Loucy (cell line): ENCODE measurements around the gene PSME2.

ENCODE experiments used
- H2AFZ ChIP-seq: fragments of 200-600 bp; sonication (generic); 2 replicates; pipeline ENCODE4 v1.6.0; 2016; ENCODE audit warnings: antibody characterized with exemption, mild to moderate bottlenecking, low read length, moderate library complexity
- H3F3A ChIP-seq: fragments of 200-600 bp; 2 replicates; pipeline ENCODE4 v1.6.0; 2016; ENCODE audit warnings: antibody characterized with exemption, low read depth, mild to moderate bottlenecking
- H3K27me3 ChIP-seq: fragments of 200-600 bp; sonication (generic); 2 replicates; pipeline ENCODE4 v1.6.1; 2014; ENCODE audit warnings: low read length, mild to moderate bottlenecking; ENCODE audit not compliant: insufficient read depth, poor library complexity, severe bottlenecking
- H3K36me3 ChIP-seq: fragments of 200-600 bp; sonication (generic); 2 replicates; pipeline ENCODE4 v1.6.1; 2016; ENCODE audit warnings: low read length; ENCODE audit not compliant: insufficient read depth
- H3K4me1 ChIP-seq: fragments of 200-600 bp; sonication (generic); 2 replicates; pipeline ENCODE4 v1.5.1; 2014; ENCODE audit warnings: low read length, mild to moderate bottlenecking; ENCODE audit not compliant: insufficient read depth, poor library complexity, severe bottlenecking
- H3K4me2 ChIP-seq: fragments of 200-600 bp; sonication (generic); 2 replicates; pipeline ENCODE4 v1.6.0; 2014; ENCODE audit warnings: antibody characterized with exemption, low read length, low read depth, mild to moderate bottlenecking; ENCODE audit not compliant: poor library complexity, severe bottlenecking
- H3K4me3 ChIP-seq: fragments of 200-600 bp; sonication (generic); 2 replicates; pipeline ENCODE4 v1.5.1; 2014; ENCODE audit warnings: low read length, mild to moderate bottlenecking, mixed read lengths; ENCODE audit not compliant: poor library complexity, severe bottlenecking
- H3K79me2 ChIP-seq: fragments of 200-600 bp; sonication (generic); 2 replicates; pipeline ENCODE4 v1.6.1; 2014; ENCODE audit warnings: low read length; ENCODE audit not compliant: insufficient read depth
- H3K9ac ChIP-seq: fragments of 200-600 bp; sonication (generic); 2 replicates; pipeline ENCODE4 v1.6.0; 2014; ENCODE audit warnings: mild to moderate bottlenecking, low read depth, low read length, moderate library complexity; ENCODE audit not compliant: poor library complexity, severe bottlenecking
- H3K9me2 ChIP-seq: fragments of 200-600 bp; sonication (generic); replicated peaks from 2 replicates; pipeline ENCODE4 v1.6.1; 2016; ENCODE audit warnings: low read depth, low read length, mixed read lengths
- H3K9me3 ChIP-seq: fragments of 200-600 bp; sonication (generic); 2 replicates; pipeline ENCODE4 v1.6.1; 2014; ENCODE audit warnings: mild to moderate bottlenecking, antibody characterized with exemption, low read length, low read depth; ENCODE audit not compliant: insufficient read depth
- H4K20me1 ChIP-seq: fragments of 200-600 bp; sonication (generic); 2 replicates; pipeline ENCODE4 v1.6.0; 2014; ENCODE audit warnings: antibody characterized with exemption, low read length, mild to moderate bottlenecking; ENCODE audit not compliant: insufficient read depth, poor library complexity, severe bottlenecking
- EZH2phosphoT487 ChIP-seq: fragments of 200-600 bp; IDR thresholded peaks from 2 replicates; pipeline ENCODE4 v1.6.1; 2018; ENCODE audit warnings: antibody characterized with exemption, mild to moderate bottlenecking, moderate library complexity, borderline replicate concordance
- TF ChIP-seq, protein P1 (sequence below): fragments of 200-600 bp; sonication (generic); conservative IDR thresholded peaks from 2 replicates; pipeline ENCODE4 v1.5.1; 2014; ENCODE audit warnings: mild to moderate bottlenecking, antibody characterized with exemption, low read length

PSME2 gene

GRCh38 chr14:24139272-24139934 lies 7.0 kb downstream of the PSME2 start:
- H3K4me1 ChIP-seq, result peaks cover 44% of the 10 kb centered on the region
- H3K9me2 ChIP-seq, result no peaks in the 10 kb centered on the region
- H3F3A ChIP-seq, result no peaks in the 10 kb centered on the region
- H3K4me3 ChIP-seq, result peak overlapping the region; percentile 97
- no peaks in the 10 kb centered on the region for H3K9me3 ChIP-seq
- peaks cover 19% of the 10 kb centered on the region for H3K36me3 ChIP-seq
- H2AFZ ChIP-seq, result no peak overlapping the region
- H3K27me3 ChIP-seq, result no peaks in the 10 kb centered on the region
- H3K79me2 ChIP-seq, result peaks cover 66% of the 10 kb centered on the region
- peak overlapping the region; percentile 85 for H3K9ac ChIP-seq
- H3K4me2 ChIP-seq, result peak overlapping the region; percentile 81
- H4K20me1 ChIP-seq, result peaks cover 28% of the 10 kb centered on the region
- TF ChIP-seq, protein P1, sequence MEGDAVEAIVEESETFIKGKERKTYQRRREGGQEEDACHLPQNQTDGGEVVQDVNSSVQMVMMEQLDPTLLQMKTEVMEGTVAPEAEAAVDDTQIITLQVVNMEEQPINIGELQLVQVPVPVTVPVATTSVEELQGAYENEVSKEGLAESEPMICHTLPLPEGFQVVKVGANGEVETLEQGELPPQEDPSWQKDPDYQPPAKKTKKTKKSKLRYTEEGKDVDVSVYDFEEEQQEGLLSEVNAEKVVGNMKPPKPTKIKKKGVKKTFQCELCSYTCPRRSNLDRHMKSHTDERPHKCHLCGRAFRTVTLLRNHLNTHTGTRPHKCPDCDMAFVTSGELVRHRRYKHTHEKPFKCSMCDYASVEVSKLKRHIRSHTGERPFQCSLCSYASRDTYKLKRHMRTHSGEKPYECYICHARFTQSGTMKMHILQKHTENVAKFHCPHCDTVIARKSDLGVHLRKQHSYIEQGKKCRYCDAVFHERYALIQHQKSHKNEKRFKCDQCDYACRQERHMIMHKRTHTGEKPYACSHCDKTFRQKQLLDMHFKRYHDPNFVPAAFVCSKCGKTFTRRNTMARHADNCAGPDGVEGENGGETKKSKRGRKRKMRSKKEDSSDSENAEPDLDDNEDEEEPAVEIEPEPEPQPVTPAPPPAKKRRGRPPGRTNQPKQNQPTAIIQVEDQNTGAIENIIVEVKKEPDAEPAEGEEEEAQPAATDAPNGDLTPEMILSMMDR, result peak; percentile 26
- TF ChIP-seq EZH2phosphoT487, result no peak

GRCh38 chr14:24138396-24139271 lies 7.8 kb downstream of the PSME2 start:
- H3K9ac ChIP-seq, result peak overlapping the region; percentile 85

DNA sequence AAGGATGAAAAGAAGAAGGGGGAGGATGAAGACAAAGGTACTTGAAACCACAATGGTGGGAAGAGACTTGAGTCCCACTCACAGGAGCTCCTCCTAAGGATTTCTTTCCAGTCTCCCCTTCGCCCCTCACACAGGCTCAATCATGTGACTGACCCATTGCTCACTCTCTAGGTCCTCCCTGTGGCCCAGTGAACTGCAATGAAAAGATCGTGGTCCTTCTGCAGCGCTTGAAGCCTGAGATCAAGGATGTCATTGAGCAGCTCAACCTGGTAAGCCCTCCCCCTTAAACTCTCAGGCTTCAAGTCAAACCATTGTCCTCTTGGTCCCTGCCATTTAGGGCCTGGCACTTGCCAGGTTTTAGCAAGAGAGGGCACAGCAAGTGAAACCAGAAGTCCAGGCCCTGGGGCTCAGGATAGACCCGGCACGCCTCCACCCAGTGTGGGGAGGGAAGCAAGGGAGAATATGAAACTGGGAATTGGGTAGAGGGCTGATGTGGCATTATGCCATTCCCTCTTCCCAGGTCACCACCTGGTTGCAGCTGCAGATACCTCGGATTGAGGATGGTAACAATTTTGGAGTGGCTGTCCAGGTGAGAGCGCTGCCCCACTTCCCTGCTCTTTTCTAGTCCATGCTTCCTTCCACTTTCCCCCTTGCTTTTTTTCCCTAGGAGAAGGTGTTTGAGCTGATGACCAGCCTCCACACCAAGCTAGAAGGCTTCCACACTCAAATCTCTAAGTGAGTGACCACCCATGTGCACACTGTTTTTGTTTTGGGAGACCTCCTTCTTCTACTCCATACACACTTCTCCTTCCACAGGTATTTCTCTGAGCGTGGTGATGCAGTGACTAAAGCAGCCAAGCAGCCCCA lies 8.6 kb downstream of the PSME2 start:
- peaks cover 19% of the 10 kb centered on the region for H3K36me3 ChIP-seq
- H3K79me2 ChIP-seq, result peaks cover 54% of the 10 kb centered on the region
- peaks cover 45% of the 10 kb centered on the region for H3K4me1 ChIP-seq
- TF ChIP-seq EZH2phosphoT487, result no peak
- TF ChIP-seq, protein P1, result no peak
- H3K9me3 ChIP-seq, result no peaks in the 10 kb centered on the region
- no peaks in the 10 kb centered on the region for H3K9me2 ChIP-seq
- peak overlapping the region; percentile 99 for H3K4me3 ChIP-seq
- peak overlapping the region; percentile 96 for H3K9ac ChIP-seq
- H3K4me2 ChIP-seq, result peak overlapping the region; percentile 99
- H3K27me3 ChIP-seq, result no peaks in the 10 kb centered on the region
- no peaks in the 10 kb centered on the region for H3F3A ChIP-seq
- peaks cover 28% of the 10 kb centered on the region for H4K20me1 ChIP-seq
- H2AFZ ChIP-seq, result no peak overlapping the region

More at GRCh38 chr14:24138396-24139271, 7.8 kb downstream of the PSME2 start:
- Histone ChIP-seq H2AFZ (no peak overlapping the region), H3K4me2 (peak overlapping the region; percentile 99), H3F3A (no peaks in the 10 kb centered on the region), H4K20me1 (peaks cover 28% of the 10 kb centered on the region), H3K9me2 (no peaks in the 10 kb centered on the region), H3K4me3 (peak overlapping the region; percentile 97), H3K4me1 (peaks cover 44% of the 10 kb centered on the region), H3K27me3 (no peaks in the 10 kb centered on the region), H3K9me3 (no peaks in the 10 kb centered on the region), H3K36me3 (peaks cover 19% of the 10 kb centered on the region), H3K79me2 (peaks cover 59% of the 10 kb centered on the region)
- TF ChIP-seq, protein P1, result no peak
- TF ChIP-seq EZH2phosphoT487, result no peak
